Colonic mucosa (tissue), 4 donors: Measurements from ENCODE around the gene TTF2. TPM values are rescaled to one million over a fixed set of nuclear protein-coding genes. Genes with fewer than 3 reads are reported as not detected.
A peak's percentile ranks its signal among the peaks of the same experiment; 100 is the strongest.

Source experiments
- DNase-seq: peaks from one replicate; pipeline ENCODE4 v3.0.0-alpha.2; 2020
- H3K27ac ChIP-seq: fragments of 200-600 bp; one replicate; pipeline ENCODE4 v1.8.0; 2021
- H3K27me3 ChIP-seq: fragments of 200-600 bp; one replicate; pipeline ENCODE4 v1.8.0; 2021
- H3K36me3 ChIP-seq: fragments of 200-600 bp; one replicate; pipeline ENCODE4 v1.8.0; 2021
- H3K4me1 ChIP-seq: fragments of 200-600 bp; one replicate; pipeline ENCODE4 v1.8.0; 2021; ENCODE audit warnings: mild to moderate bottlenecking
- H3K4me3 ChIP-seq: fragments of 200-600 bp; one replicate; pipeline ENCODE4 v1.8.0; 2021
- H3K9ac ChIP-seq, 2 donors: one replicate each; pipeline ENCODE4 v1.7.0; 2013; ENCODE audit warnings: control low read depth in 2 of 2, low read depth in 2 of 2, low read length in 2 of 2
- H3K9me3 ChIP-seq: fragments of 200-600 bp; one replicate; pipeline ENCODE4 v1.8.0; 2021
- intact Hi-C: fragments of 100-400 bp; cut with DNase I; formaldehyde crosslinking; loops from one replicate; pipeline ENCODE4 v1.14.1; 2022
- total RNA-seq, 2 donors: library from RNA; stranded (reverse); fragmentation: NEBNext Ultra II Directional in 1 of 2; extraction: Animal tissue kit (Norgen Biotek cat#: 25700) in 1 of 2; gene quantifications; one replicate each; pipeline ENCODE4 v1.2.1, GENCODE V29; 2021
- TF ChIP-seq, protein P1 (sequence below): fragments of 200-600 bp; IDR thresholded peaks from one replicate; pipeline ENCODE4 v1.8.0; 2022; ENCODE audit warnings: antibody characterized with exemption, mild to moderate bottlenecking
- donor health status: healthy.
- donor health status: DM: no; HTN: no; CAD: no.
- donor health status: DM: no; HTN: no; CAD: no.

Gene TTF2
- total RNA-seq, 2 donors from 2014 or later: 25.0 to 50.5 TPM

DNA sequence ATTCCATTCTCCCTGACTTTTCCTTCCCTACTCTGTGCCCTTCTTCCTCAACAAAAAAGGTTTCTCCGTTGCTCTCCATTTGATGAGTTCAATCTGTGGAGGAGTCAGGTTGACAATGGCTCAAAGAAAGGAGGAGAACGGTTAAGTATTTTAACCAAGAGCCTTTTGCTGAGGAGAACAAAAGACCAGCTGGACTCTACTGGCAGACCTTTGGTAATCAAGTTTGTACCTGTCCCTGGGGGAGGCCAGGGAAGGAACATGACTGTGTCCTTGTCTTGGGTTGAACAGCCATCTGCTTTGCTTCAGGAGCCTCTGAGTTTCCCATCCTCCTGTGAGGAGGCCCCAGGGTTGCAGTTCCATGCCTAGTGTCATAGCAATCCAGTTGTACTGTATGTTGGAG lies 29.9 kb downstream of the TTF2 start:
- no peak overlapping the region for H3K27ac ChIP-seq

DNA sequence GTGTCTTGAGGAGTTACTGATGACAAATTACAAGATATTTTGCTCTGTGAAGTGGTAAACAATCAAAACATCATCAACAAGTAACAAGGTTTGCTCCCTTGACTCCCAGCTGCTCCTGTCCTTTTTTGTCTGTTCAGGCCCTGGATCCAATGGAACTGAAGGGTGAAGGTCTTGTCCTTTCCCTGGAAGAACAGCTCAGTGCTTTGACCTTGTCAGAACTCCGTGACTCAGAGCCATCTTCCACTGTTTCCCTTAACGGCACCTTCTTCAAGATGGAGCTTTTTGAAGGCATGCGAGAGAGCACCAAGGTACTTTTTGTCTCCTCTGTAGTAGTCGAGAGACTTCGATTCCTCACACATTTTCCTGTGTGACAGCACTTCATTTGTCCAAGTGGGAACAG lies 32.5 kb downstream of the TTF2 start:
- TF ChIP-seq, protein P1, sequence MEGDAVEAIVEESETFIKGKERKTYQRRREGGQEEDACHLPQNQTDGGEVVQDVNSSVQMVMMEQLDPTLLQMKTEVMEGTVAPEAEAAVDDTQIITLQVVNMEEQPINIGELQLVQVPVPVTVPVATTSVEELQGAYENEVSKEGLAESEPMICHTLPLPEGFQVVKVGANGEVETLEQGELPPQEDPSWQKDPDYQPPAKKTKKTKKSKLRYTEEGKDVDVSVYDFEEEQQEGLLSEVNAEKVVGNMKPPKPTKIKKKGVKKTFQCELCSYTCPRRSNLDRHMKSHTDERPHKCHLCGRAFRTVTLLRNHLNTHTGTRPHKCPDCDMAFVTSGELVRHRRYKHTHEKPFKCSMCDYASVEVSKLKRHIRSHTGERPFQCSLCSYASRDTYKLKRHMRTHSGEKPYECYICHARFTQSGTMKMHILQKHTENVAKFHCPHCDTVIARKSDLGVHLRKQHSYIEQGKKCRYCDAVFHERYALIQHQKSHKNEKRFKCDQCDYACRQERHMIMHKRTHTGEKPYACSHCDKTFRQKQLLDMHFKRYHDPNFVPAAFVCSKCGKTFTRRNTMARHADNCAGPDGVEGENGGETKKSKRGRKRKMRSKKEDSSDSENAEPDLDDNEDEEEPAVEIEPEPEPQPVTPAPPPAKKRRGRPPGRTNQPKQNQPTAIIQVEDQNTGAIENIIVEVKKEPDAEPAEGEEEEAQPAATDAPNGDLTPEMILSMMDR: no peak
- H3K4me1 ChIP-seq: no peaks in the 10 kb centered on the region
- H3K36me3 ChIP-seq: no peaks in the 10 kb centered on the region
- H3K9ac ChIP-seq: no peak overlapping the region
- no peak overlapping the region for H3K4me3 ChIP-seq
- no peak for DNase-seq
- no peaks in the 10 kb centered on the region for H3K9me3 ChIP-seq
- H3K27me3 ChIP-seq: no peaks in the 10 kb centered on the region
- no peak overlapping the region for H3K27ac ChIP-seq
- intact Hi-C loops: no loop called here

More for the DNA sequence above, 29.9 kb downstream of the TTF2 start:
- Histone ChIP-seq H3K36me3 (no peaks in the 10 kb centered on the region), H3K27me3 (no peaks in the 10 kb centered on the region), H3K4me3 (no peak overlapping the region), H3K9me3 (no peaks in the 10 kb centered on the region), H3K9ac (no peak overlapping the region), H3K4me1 (no peaks in the 10 kb centered on the region)
- intact Hi-C loops: no loop called here
- no peak for DNase-seq
- TF ChIP-seq, protein P1: no peak

DNA sequence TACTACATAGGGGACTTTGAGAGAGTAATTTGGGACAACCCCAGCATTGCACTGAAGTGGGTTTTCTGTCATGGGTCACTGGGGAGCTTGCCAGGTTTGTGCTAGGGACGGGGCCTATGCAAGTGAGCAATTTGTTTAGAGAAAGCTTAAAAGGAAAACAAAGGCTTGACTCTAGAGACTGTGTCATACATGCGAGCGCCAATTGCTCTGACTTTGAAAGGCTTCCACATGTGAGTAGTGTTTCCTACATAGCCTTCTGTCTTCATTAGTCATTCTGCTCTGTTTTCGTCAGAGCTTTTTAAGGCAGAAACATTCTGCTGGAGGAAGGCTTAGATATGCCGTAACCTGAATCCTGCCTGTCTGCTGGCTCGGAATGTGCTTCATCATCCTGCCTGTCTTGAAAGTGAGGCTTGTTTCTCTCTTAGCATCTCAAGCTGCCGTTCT lies 33.0 kb downstream of the TTF2 start:
- peak; percentile 30 for DNase-seq
- Histone ChIP-seq H3K36me3 (no peaks in the 10 kb centered on the region), H3K4me1 (no peaks in the 10 kb centered on the region), H3K27ac (peak overlapping the region; percentile 19), H3K4me3 (no peak overlapping the region), H3K9me3 (no peaks in the 10 kb centered on the region), H3K27me3 (no peaks in the 10 kb centered on the region), H3K9ac (no peak overlapping the region)
- TF ChIP-seq, protein P1: no peak
- intact Hi-C loops: no loop called here

DNA sequence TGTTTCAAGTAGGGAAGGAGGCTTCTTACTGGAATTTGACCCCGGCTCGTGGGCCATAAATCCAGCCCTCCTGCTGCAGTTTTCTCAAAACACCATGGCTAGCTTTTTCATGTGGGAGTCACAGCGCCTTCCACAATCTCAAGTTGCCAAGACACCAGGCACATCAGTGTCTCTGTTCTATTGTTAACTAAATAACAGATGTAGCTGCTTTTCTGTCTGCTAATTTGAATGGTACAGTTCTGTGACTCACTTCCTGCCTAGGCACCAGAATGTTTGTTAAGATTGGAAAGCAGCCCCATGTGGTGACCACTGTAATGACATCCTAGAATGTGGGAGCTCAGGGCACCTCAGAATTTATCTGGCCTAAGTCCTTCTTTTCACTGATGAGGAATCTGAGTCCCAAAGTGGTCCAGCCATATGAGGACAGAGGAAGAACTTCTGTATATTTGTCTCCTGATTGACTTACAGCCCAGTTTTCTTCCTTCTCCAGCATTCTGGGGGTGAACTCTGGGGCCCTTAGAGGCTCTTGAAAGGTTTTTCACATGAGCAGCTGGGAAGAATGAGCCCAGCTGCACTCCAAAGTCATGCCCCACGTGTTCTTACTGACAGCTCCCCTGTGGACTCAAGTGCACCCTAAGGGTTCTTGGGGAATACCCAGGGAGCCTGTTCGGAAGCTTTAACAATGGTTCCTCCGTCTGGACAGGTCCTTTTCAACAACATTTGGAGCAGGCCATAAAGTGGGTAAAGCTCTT lies 33.9 kb downstream of the TTF2 start:
- TF ChIP-seq, protein P1: no peak
- H3K27ac ChIP-seq: peak overlapping the region; percentile 19
- no peak for DNase-seq
- no peaks in the 10 kb centered on the region for H3K9me3 ChIP-seq
- H3K9ac ChIP-seq: no peak overlapping the region
- H3K4me1 ChIP-seq: no peaks in the 10 kb centered on the region
- no peaks in the 10 kb centered on the region for H3K27me3 ChIP-seq
- H3K4me3 ChIP-seq: no peak overlapping the region
- intact Hi-C loops: no loop called here
- H3K36me3 ChIP-seq: no peaks in the 10 kb centered on the region

DNA sequence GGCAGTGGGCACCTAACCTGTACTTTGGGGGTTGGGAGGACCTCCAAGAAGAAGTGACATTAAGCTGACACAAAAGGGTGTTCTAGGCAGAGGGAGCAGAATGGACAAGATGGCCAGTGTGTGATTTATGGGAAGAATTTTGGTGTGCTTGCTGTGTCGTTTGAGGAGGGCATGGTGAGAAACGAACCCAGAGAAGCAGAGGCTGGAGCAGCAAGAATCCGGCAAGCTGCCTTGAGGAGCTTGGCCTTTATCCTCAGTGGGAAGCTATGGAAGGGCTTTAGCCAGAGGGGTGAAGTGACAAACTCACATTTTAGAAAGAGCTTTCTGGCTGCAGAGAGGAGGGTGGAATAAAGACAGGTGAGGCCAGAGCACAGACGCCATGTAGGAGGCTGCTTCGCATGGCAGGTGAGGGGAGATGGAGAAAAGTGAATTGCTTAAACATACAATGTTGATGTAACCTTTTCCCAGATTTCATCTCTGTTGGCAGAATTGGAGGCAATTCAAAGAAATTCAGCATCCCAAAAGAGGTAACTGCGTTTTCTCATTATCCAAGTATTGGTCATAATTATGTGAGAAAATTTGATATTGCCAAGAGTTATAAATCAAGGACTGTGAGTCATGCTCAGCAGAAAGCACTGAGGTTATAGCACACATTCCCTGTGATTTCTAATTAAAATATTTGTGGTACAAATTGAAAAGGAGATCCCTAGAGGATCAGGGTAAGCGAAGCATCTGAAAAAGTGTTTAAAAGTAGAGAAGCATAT lies 34.9 kb downstream of the TTF2 start:
- no peak overlapping the region for H3K4me3 ChIP-seq
- no peaks in the 10 kb centered on the region for H3K9me3 ChIP-seq
- no peaks in the 10 kb centered on the region for H3K27me3 ChIP-seq
- no peak for DNase-seq
- H3K27ac ChIP-seq: no peak overlapping the region
- intact Hi-C loops: no loop called here
- no peaks in the 10 kb centered on the region for H3K36me3 ChIP-seq
- no peak overlapping the region for H3K9ac ChIP-seq
- TF ChIP-seq, protein P1: no peak
- no peaks in the 10 kb centered on the region for H3K4me1 ChIP-seq
